Activated T-cell treated with anti-CD3 and anti-CD28 coated beads, Interleukin-2, amount 50 U/mL, for 24 hours (primary cell): Measurements from ENCODE around the gene IBA57.

Source experiments
- DNase-seq: peaks from one replicate; pipeline ENCODE4 v3.0.0-alpha.2; 2020
- H3K27ac Mint-ChIP-seq: 2 replicates; pipeline ENCODE4 v1.8.0; 2020; ENCODE audit warnings: mild to moderate bottlenecking, mixed read lengths
- H3K27me3 Mint-ChIP-seq: 2 replicates; pipeline ENCODE4 v1.8.0; 2020; ENCODE audit warnings: mixed read lengths
- H3K36me3 Mint-ChIP-seq: 2 replicates; pipeline ENCODE4 v1.8.0; 2020; ENCODE audit warnings: low read depth, mixed read lengths
- H3K4me1 Mint-ChIP-seq: 2 replicates; pipeline ENCODE4 v1.8.0; 2020; ENCODE audit warnings: low read depth, mixed read lengths
- H3K4me3 Mint-ChIP-seq: 2 replicates; pipeline ENCODE4 v1.8.0; 2020; ENCODE audit warnings: mild to moderate bottlenecking, moderate library complexity, mixed read lengths
- H3K9me3 Mint-ChIP-seq: 2 replicates; pipeline ENCODE4 v1.8.0; 2020; ENCODE audit warnings: mixed read lengths

The IBA57 gene

DNA sequence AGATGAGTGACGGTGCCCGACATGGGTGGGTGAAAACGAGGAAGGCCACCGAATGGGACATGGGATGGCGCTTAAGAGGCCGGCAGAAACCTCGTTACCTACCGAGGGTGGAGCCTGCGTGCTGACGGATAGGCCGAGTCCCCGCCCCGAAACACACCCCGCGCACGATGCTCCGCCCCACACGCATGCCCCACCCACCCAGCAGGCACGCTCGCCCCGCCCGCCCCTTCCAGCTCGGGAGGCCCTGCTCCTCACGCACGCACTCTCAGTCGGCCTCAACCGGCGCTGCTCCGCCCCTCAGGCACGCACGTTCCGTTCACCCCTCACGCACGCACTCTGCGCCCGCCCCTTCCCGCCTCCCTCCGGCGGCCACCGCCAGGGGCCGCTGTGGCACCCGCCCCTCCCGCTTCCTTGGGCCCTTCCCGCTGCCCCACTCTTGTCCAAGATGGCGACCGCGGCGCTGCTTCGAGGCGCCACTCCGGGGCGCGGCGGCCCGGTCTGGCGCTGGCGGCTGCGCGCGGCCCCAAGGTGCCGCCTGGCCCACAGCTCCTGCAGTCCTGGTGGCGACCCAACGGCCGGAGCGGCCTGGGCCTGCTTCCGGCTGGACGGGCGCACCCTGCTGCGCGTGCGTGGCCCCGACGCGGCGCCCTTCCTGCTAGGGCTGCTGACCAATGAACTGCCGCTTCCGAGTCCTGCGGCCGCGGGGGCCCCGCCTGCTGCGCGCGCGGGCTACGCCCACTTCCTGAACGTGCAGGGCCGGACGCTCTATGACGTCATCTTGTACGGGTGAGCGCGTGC is at the start of gene IBA57:
TSS of gene IBA57 (plus strand) at position 433 of the 798 bp plus-strand sequence. CDS start at position 446, 13 bp downstream.
- Mint-ChIP-seq H3K9me3 (no peaks in the 10 kb centered on the region), H3K27ac (peak within 1 kb of the TSS; percentile 98), H3K4me1 (peaks cover 49% of the 10 kb centered on the region)

GRCh38 chr1:228117335-228117734 is 48.3 kb upstream of the IBA57 start:
- no peak overlapping the region for H3K27ac Mint-ChIP-seq
- DNase-seq: no peak
- peaks cover 3% of the 10 kb centered on the region for H3K36me3 Mint-ChIP-seq
- H3K27me3 Mint-ChIP-seq: no peaks in the 10 kb centered on the region
- H3K4me1 Mint-ChIP-seq: peaks cover 7% of the 10 kb centered on the region
- no peak overlapping the region for H3K4me3 Mint-ChIP-seq
- H3K9me3 Mint-ChIP-seq: peaks cover 3% of the 10 kb centered on the region

More for the DNA sequence above, at the start of gene IBA57:
- peaks cover 9% of the 10 kb centered on the region for H3K36me3 Mint-ChIP-seq
- peak within 1 kb of the TSS; percentile 82 for H3K4me3 Mint-ChIP-seq
- no peaks in the 10 kb centered on the region for H3K27me3 Mint-ChIP-seq
- peak; percentile 100 for DNase-seq

DNA sequence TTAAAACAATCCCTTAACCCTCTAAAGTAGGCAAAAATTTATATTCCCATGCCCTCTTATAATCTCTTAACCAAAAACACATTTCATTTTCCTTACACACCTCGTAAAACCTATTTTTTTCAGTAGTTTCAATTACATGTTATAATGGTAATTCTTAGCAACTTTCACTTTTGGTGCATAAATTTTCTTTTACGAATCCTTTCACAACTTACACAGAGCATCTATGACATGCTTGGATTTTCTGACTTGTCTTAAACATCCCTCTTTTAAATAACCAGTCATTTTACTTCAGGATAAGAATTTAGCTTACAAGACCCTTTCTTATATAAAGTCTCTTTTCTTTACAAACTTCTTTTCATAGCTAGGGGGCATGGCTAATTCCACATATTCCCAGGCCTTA is 47.6 kb upstream of the IBA57 start:
- H3K27me3 Mint-ChIP-seq: no peaks in the 10 kb centered on the region
- peaks cover 3% of the 10 kb centered on the region for H3K9me3 Mint-ChIP-seq
- no peak for DNase-seq
- no peak overlapping the region for H3K27ac Mint-ChIP-seq
- peaks cover 7% of the 10 kb centered on the region for H3K4me1 Mint-ChIP-seq
- peaks cover 3% of the 10 kb centered on the region for H3K36me3 Mint-ChIP-seq
- H3K4me3 Mint-ChIP-seq: no peak overlapping the region

GRCh38 chr1:228120351-228120750 is 45.3 kb upstream of the IBA57 start:
- H3K9me3 Mint-ChIP-seq: peaks cover 3% of the 10 kb centered on the region
- H3K27ac Mint-ChIP-seq: no peak overlapping the region
- H3K4me3 Mint-ChIP-seq: peak overlapping the region; percentile 56
- H3K27me3 Mint-ChIP-seq: no peaks in the 10 kb centered on the region
- H3K36me3 Mint-ChIP-seq: peaks cover 3% of the 10 kb centered on the region
- peaks cover 9% of the 10 kb centered on the region for H3K4me1 Mint-ChIP-seq
- DNase-seq: no peak

GRCh38 chr1:228120857-228121489 is 44.6 kb upstream of the IBA57 start:
- H3K36me3 Mint-ChIP-seq: peaks cover 3% of the 10 kb centered on the region
- H3K27ac Mint-ChIP-seq: no peak overlapping the region
- peaks cover 9% of the 10 kb centered on the region for H3K4me1 Mint-ChIP-seq
- H3K9me3 Mint-ChIP-seq: peaks cover 3% of the 10 kb centered on the region
- H3K4me3 Mint-ChIP-seq: peak overlapping the region; percentile 56
- no peaks in the 10 kb centered on the region for H3K27me3 Mint-ChIP-seq
- no peak for DNase-seq

DNA sequence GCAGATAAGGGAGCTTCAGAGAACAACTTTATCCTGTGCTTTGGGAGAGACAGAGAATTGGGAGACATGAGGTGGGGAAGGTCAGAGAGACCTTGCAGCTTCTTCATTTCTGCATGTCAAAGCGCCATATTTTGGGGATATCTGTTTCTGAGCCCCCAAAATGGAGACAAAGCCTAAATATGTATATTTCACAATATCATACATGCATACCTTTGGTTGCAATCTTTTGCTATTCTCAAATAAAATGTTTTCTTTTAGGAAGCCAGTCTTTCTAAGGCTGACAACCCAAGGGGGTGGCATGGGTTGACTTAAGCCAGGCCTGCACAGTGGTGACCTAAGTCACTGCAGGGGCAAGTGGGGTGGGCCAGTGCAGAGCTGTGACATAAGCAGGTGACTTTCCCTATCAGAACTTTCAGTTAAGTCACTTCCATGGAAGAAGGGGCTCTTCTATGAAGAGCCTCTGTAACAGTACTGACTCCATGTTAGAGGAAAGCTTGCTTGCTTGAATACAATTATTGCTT is 42.6 kb upstream of the IBA57 start:
- Mint-ChIP-seq H3K4me3 (no peak overlapping the region), H3K27me3 (no peaks in the 10 kb centered on the region), H3K36me3 (peaks cover 2% of the 10 kb centered on the region), H3K4me1 (peaks cover 9% of the 10 kb centered on the region), H3K9me3 (peaks cover 2% of the 10 kb centered on the region), H3K27ac (no peak overlapping the region)
- DNase-seq: no peak

DNA sequence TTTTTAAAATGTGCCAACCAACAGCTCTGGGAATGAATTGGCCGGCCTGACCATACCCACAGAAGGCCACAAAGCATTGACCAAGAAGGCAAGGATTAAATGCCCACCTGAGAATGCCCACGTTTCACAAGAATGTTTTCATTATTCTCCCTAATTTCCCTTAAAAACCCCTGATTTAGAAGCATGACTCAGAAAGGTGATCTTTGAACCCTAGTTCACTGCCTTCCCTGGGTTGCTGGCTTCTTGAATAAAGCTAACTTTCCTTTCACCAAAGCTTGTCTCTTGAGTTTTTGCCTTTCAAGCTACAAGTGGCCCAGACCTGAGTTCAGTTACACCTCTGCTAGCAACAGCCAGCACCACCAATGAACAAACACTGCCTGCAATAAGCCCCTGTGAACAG is 42.1 kb upstream of the IBA57 start:
- no peak overlapping the region for H3K27ac Mint-ChIP-seq
- H3K27me3 Mint-ChIP-seq: no peaks in the 10 kb centered on the region
- H3K9me3 Mint-ChIP-seq: no peaks in the 10 kb centered on the region
- no peaks in the 10 kb centered on the region for H3K36me3 Mint-ChIP-seq
- H3K4me1 Mint-ChIP-seq: peaks cover 9% of the 10 kb centered on the region
- no peak for DNase-seq
- no peak overlapping the region for H3K4me3 Mint-ChIP-seq

GRCh38 chr1:228125185-228125584 is 40.4 kb upstream of the IBA57 start:
- Mint-ChIP-seq H3K27ac (no peak overlapping the region), H3K36me3 (no peaks in the 10 kb centered on the region), H3K9me3 (no peaks in the 10 kb centered on the region), H3K27me3 (peaks cover 5% of the 10 kb centered on the region), H3K4me1 (peaks cover 9% of the 10 kb centered on the region), H3K4me3 (no peak overlapping the region)
- no peak for DNase-seq

DNA sequence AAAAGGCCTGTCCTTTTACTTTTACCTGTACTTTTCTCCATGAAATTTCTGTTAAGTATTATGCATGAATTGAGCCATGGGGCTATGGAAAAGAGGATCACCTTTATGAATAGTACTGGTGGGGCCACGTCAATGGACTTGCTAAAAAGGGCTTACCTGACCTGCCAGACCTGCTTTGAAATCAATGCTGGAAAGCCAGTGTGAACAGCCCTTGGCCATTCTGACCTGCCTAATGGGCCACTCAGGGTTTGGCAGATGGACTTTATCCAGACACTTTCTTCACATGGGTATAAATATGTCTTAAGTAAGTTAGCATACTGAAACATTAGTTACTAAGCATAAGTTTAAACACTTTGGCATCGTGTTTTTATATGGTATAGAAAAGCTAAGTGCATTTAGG is 33.8 kb upstream of the IBA57 start:
- peaks cover 11% of the 10 kb centered on the region for H3K27me3 Mint-ChIP-seq
- no peak overlapping the region for H3K27ac Mint-ChIP-seq
- peaks cover 5% of the 10 kb centered on the region for H3K4me1 Mint-ChIP-seq
- H3K9me3 Mint-ChIP-seq: no peaks in the 10 kb centered on the region
- DNase-seq: no peak
- H3K36me3 Mint-ChIP-seq: no peaks in the 10 kb centered on the region
- H3K4me3 Mint-ChIP-seq: no peak overlapping the region

GRCh38 chr1:228134591-228134990 is 31.0 kb upstream of the IBA57 start:
- Mint-ChIP-seq H3K4me3 (no peak overlapping the region), H3K4me1 (peaks cover 9% of the 10 kb centered on the region), H3K36me3 (peaks cover 1% of the 10 kb centered on the region)

DNA sequence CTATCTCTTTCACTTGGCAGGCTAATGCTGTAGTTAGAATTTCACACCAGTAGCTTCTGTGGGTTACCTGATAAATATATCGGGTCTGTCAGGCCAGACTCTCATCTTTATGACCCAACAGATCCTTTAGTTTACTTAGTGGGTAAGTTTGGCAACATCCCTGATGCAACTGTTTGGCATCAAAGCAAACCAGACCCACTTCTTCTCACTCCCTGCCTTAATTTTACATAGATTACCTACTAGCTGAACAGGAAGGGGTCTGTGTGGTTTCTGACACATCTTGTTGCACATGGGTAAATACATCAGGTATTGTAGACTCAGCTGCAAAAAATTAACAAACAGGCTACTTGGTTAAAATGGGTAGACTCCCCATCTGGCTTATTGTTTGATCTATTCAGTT is 28.7 kb upstream of the IBA57 start:
- Mint-ChIP-seq H3K4me3 (no peak overlapping the region), H3K36me3 (peaks cover 18% of the 10 kb centered on the region), H3K27ac (no peak overlapping the region), H3K9me3 (no peaks in the 10 kb centered on the region), H3K4me1 (peaks cover 11% of the 10 kb centered on the region), H3K27me3 (no peaks in the 10 kb centered on the region)
- DNase-seq: no peak

More at GRCh38 chr1:228134591-228134990, 31.0 kb upstream of the IBA57 start:
- no peaks in the 10 kb centered on the region for H3K9me3 Mint-ChIP-seq
- H3K27ac Mint-ChIP-seq: no peak overlapping the region
- DNase-seq: no peak
- H3K27me3 Mint-ChIP-seq: peaks cover 9% of the 10 kb centered on the region

GRCh38 chr1:228139406-228139930 is 26.1 kb upstream of the IBA57 start:
- peaks cover 35% of the 10 kb centered on the region for H3K4me1 Mint-ChIP-seq
- peaks cover 41% of the 10 kb centered on the region for H3K36me3 Mint-ChIP-seq
- peak overlapping the region; percentile 99 for H3K4me3 Mint-ChIP-seq

GRCh38 chr1:228139931-228140723 is 25.5 kb upstream of the IBA57 start, which contains the start of gene GUK1:
TSS of gene GUK1 (plus strand) at chr1:228140279. CDS start at chr1:228140303, 24 bp downstream.
- Mint-ChIP-seq H3K4me1 (peaks cover 35% of the 10 kb centered on the region), H3K27ac (peak within 1 kb of the TSS; percentile 98), H3K4me3 (peak within 1 kb of the TSS; percentile 99), H3K9me3 (no peaks in the 10 kb centered on the region), H3K27me3 (no peaks in the 10 kb centered on the region), H3K36me3 (peaks cover 44% of the 10 kb centered on the region)
- peak; percentile 100 for DNase-seq

More at GRCh38 chr1:228139406-228139930, 26.1 kb upstream of the IBA57 start:
- H3K9me3 Mint-ChIP-seq: no peaks in the 10 kb centered on the region
- H3K27ac Mint-ChIP-seq: peak overlapping the region; percentile 98
- H3K27me3 Mint-ChIP-seq: no peaks in the 10 kb centered on the region
- DNase-seq: no peak

DNA sequence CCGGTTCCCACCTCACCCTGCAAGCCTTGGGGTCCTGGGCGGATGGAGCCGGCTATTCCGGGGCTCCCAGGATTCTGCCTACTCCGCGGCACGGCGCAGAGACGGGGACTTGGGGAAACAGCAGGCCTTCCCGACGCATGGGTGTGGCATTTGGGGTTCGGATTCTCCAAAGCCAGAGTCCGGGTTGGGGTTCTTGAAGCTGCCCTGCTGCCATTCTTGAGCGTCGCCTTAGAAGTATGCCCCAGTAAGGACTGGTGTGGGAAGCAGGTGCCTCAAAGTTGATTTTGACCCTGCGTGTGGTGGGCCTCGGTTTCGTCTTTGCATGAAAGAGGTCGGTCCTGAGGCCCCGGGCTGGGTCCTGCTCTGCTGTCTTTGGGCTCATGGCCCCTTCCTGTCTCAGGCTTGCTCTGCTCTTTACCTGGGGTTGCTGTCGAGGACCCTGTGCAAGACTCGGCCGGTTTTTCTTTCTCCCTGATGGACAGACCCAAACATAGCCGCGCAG is 24.8 kb upstream of the IBA57 start:
- H3K4me1 Mint-ChIP-seq: peaks cover 35% of the 10 kb centered on the region
- peak; percentile 58 for DNase-seq
- peaks cover 48% of the 10 kb centered on the region for H3K36me3 Mint-ChIP-seq
- H3K27ac Mint-ChIP-seq: peak overlapping the region; percentile 98
- H3K4me3 Mint-ChIP-seq: peak overlapping the region; percentile 99
- no peaks in the 10 kb centered on the region for H3K27me3 Mint-ChIP-seq
- H3K9me3 Mint-ChIP-seq: no peaks in the 10 kb centered on the region
